ENCODE data around the gene RASD2.

DNA sequence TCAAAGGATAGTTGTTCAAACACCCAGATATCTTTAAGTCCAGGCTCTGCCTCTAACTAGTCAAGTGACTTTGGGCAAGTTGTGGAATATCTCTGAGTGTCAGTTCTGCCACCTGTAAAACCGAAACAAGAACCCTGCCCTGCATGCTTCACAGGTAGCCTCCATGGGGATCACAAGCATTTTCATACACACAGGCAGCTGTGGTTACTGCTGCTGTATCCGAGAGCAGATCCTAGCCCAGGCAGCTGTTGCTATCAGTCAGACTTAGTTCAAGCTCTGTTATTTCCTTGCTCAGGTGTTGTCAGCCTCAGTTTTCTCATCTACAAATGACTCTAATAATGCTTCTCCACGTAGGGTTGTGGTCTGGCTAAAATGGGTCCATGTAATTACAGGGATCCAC, 6.5 kb upstream of the RASD2 start:
- TF ChIP-seq, protein P1, sequence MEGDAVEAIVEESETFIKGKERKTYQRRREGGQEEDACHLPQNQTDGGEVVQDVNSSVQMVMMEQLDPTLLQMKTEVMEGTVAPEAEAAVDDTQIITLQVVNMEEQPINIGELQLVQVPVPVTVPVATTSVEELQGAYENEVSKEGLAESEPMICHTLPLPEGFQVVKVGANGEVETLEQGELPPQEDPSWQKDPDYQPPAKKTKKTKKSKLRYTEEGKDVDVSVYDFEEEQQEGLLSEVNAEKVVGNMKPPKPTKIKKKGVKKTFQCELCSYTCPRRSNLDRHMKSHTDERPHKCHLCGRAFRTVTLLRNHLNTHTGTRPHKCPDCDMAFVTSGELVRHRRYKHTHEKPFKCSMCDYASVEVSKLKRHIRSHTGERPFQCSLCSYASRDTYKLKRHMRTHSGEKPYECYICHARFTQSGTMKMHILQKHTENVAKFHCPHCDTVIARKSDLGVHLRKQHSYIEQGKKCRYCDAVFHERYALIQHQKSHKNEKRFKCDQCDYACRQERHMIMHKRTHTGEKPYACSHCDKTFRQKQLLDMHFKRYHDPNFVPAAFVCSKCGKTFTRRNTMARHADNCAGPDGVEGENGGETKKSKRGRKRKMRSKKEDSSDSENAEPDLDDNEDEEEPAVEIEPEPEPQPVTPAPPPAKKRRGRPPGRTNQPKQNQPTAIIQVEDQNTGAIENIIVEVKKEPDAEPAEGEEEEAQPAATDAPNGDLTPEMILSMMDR (IDR thresholded peaks at IDR 0.05 in 2 of 3, conservative IDR thresholded peaks at IDR 0.05 in 1 of 3; ENCODE audit: borderline replicate concordance in 1 of 3, insufficient read depth in 1 of 3, low read depth in 2 of 3, low read length in 2 of 3), result no peak
- TF ChIP-seq POLR2AphosphoS5 (IDR thresholded peaks at IDR 0.05; ENCODE audit: low read depth, low read length) (no peak), ZFX (IDR thresholded peaks at IDR 0.05) (no peak), EZH2phosphoT487 (IDR thresholded peaks at IDR 0.05; ENCODE audit: borderline replicate concordance) (no peak), YY1 (IDR thresholded peaks at IDR 0.05; ENCODE audit: extremely low read depth, insufficient replicate concordance, low read depth, low read length) (no peak), FOSL1 (IDR thresholded peaks at IDR 0.05; ENCODE audit: low read depth) (no peak), RAD21 (IDR thresholded peaks at IDR 0.05; ENCODE audit: low read depth) (no peak), EZH2 (IDR thresholded peaks at IDR 0.05) (no peak)
- TF ChIP-seq, protein P2, sequence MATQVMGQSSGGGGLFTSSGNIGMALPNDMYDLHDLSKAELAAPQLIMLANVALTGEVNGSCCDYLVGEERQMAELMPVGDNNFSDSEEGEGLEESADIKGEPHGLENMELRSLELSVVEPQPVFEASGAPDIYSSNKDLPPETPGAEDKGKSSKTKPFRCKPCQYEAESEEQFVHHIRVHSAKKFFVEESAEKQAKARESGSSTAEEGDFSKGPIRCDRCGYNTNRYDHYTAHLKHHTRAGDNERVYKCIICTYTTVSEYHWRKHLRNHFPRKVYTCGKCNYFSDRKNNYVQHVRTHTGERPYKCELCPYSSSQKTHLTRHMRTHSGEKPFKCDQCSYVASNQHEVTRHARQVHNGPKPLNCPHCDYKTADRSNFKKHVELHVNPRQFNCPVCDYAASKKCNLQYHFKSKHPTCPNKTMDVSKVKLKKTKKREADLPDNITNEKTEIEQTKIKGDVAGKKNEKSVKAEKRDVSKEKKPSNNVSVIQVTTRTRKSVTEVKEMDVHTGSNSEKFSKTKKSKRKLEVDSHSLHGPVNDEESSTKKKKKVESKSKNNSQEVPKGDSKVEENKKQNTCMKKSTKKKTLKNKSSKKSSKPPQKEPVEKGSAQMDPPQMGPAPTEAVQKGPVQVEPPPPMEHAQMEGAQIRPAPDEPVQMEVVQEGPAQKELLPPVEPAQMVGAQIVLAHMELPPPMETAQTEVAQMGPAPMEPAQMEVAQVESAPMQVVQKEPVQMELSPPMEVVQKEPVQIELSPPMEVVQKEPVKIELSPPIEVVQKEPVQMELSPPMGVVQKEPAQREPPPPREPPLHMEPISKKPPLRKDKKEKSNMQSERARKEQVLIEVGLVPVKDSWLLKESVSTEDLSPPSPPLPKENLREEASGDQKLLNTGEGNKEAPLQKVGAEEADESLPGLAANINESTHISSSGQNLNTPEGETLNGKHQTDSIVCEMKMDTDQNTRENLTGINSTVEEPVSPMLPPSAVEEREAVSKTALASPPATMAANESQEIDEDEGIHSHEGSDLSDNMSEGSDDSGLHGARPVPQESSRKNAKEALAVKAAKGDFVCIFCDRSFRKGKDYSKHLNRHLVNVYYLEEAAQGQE (IDR thresholded peaks at IDR 0.05; ENCODE audit: low read depth), result no peak
- TF ChIP-seq, protein P3, sequence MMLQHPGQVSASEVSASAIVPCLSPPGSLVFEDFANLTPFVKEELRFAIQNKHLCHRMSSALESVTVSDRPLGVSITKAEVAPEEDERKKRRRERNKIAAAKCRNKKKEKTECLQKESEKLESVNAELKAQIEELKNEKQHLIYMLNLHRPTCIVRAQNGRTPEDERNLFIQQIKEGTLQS (IDR thresholded peaks at IDR 0.05), result no peak
- TF ChIP-seq, protein P4, sequence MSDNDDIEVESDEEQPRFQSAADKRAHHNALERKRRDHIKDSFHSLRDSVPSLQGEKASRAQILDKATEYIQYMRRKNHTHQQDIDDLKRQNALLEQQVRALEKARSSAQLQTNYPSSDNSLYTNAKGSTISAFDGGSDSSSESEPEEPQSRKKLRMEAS (IDR thresholded peaks at IDR 0.05), result no peak

Data from HCT116 (cell line).